Trophoblast cell (in vitro differentiated cells and primary cell): ENCODE measurements around the gene USP21.

Source experiments
- DNase-seq, 2 donors: peaks; one replicate each; pipeline ENCODE4 v3.0.0-alpha.2; 2016
- H2AFZ ChIP-seq: 2 replicates; pipeline ENCODE4 v1.6.1; 2013; ENCODE audit warnings: low read length, moderate library complexity, mild to moderate bottlenecking; ENCODE audit not compliant: insufficient read depth, poor library complexity
- H2AK5ac ChIP-seq: 2 replicates; pipeline ENCODE4 v1.6.1; 2013; ENCODE audit warnings: mild to moderate bottlenecking, low read length
- H2BK120ac ChIP-seq: 2 replicates; pipeline ENCODE4 v1.6.1; 2013; ENCODE audit warnings: low read length, mild to moderate bottlenecking, moderate library complexity; ENCODE audit not compliant: insufficient read depth, poor library complexity
- H2BK12ac ChIP-seq: 2 replicates; pipeline ENCODE4 v1.6.1; 2013; ENCODE audit warnings: mild to moderate bottlenecking, low read length, moderate library complexity
- H2BK5ac ChIP-seq: 2 replicates; pipeline ENCODE4 v1.6.1; 2013; ENCODE audit warnings: low read length, low read depth, moderate library complexity, mild to moderate bottlenecking; ENCODE audit not compliant: poor library complexity
- H3K14ac ChIP-seq: 2 replicates; pipeline ENCODE4 v1.6.1; 2013; ENCODE audit warnings: mild to moderate bottlenecking, low read length
- H3K18ac ChIP-seq: 2 replicates; pipeline ENCODE4 v1.6.1; 2013; ENCODE audit warnings: mild to moderate bottlenecking, low read length
- H3K23ac ChIP-seq: 2 replicates; pipeline ENCODE4 v1.6.1; 2013; ENCODE audit warnings: low read length
- H3K27ac ChIP-seq: 2 replicates; pipeline ENCODE4 v1.5.1; 2013; ENCODE audit warnings: low read depth, mild to moderate bottlenecking, inconsistent platforms, low read length, moderate library complexity
- H3K27me3 ChIP-seq: 2 replicates; pipeline ENCODE4 v1.6.1; 2013; ENCODE audit warnings: inconsistent platforms, mild to moderate bottlenecking, low read length, moderate library complexity; ENCODE audit not compliant: insufficient read depth
- H3K36me3 ChIP-seq, 2 experiments: 1 replicate in 1 of 2; 2 replicates in 1 of 2; pipeline ENCODE4 v1.6.1; 2013; ENCODE audit warnings: low read length in 2 of 2, mild to moderate bottlenecking in 2 of 2, moderate library complexity in 1 of 2; ENCODE audit not compliant: insufficient read depth in 2 of 2, control insufficient read depth in 1 of 2
- H3K4ac ChIP-seq: 2 replicates; pipeline ENCODE4 v1.6.1; 2013; ENCODE audit warnings: low read depth, mild to moderate bottlenecking, low read length, moderate library complexity
- H3K4me1 ChIP-seq, 2 experiments: 1 replicate in 1 of 2; 2 replicates in 1 of 2; pipeline ENCODE4 v1.6.1; 2013; ENCODE audit warnings: low read length in 2 of 2, mild to moderate bottlenecking in 2 of 2, moderate library complexity in 1 of 2; ENCODE audit not compliant: insufficient read depth in 2 of 2, control insufficient read depth in 1 of 2
- H3K4me2 ChIP-seq: 2 replicates; pipeline ENCODE4 v1.6.1; 2013; ENCODE audit warnings: inconsistent platforms, mild to moderate bottlenecking, low read length, moderate library complexity
- H3K4me3 ChIP-seq: 2 replicates; pipeline ENCODE4 v1.5.1; 2013; ENCODE audit warnings: mild to moderate bottlenecking, low read depth, low read length, inconsistent platforms
- H3K79me1 ChIP-seq: one replicate; pipeline ENCODE4 v1.6.1; 2013; ENCODE audit warnings: low read length
- H3K79me2 ChIP-seq: 2 replicates; pipeline ENCODE4 v1.6.1; 2013; ENCODE audit warnings: low read length, mild to moderate bottlenecking; ENCODE audit not compliant: control insufficient read depth, insufficient read depth, poor library complexity
- H3K9ac ChIP-seq: 2 replicates; pipeline ENCODE4 v1.6.1; 2013; ENCODE audit warnings: mild to moderate bottlenecking, low read length
- H3K9me3 ChIP-seq: 2 replicates; pipeline ENCODE4 v1.6.1; 2013; ENCODE audit warnings: low read depth, mild to moderate bottlenecking, control low read depth, inconsistent platforms, low read length; ENCODE audit not compliant: insufficient read depth
- H4K12ac ChIP-seq: 2 replicates; pipeline ENCODE4 v1.6.1; 2013; ENCODE audit warnings: low read depth, mild to moderate bottlenecking, low read length, moderate library complexity
- H4K8ac ChIP-seq: 2 replicates; pipeline ENCODE4 v1.6.1; 2013; ENCODE audit warnings: low read depth, mild to moderate bottlenecking, low read length, moderate library complexity
- H4K91ac ChIP-seq: one replicate; pipeline ENCODE4 v1.6.1; 2013; ENCODE audit warnings: low read depth, mild to moderate bottlenecking, low read length, moderate library complexity
- WGBS: extraction: QIAGEN DNeasy Blood & Tissue Kit; methylation state at CpG from one replicate; pipeline ENCODE4 v1.1.7; 2013; ENCODE audit warnings: missing lambda C conversion rate; ENCODE audit not compliant: insufficient read length, insufficient coverage; ENCODE audit errors: extremely low coverage; 5-methylcytosine and 5-hydroxymethylcytosine counted together

Gene USP21

DNA sequence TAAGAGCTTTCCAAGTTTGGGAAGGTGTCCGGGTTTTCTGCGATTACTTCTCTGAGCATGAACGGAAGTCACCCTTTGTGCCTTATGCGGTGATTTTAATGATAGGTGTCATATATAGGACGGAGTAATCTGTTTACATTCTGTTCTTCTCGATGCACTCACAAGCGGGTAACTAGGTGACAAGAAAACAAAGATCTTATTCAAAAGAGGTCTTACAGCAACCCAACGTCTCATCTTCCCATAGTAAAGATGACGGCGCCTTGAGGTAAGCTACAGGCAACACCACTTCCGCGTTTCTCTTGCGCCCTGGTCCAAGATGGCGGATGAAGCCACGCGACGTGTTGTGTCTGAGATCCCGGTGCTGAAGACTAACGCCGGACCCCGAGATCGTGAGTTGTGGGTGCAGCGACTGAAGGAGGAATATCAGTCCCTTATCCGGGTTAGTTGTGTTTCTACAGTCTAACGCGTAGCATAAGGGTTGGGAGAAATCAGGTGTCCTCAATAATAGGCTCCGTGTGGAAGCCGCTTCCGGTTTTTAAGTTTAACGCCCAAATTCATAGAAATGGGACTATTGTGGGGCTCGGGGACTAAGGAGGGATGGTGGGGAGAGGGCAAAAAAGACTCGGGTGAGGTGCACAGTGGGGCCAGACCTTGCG is 5.5 kb upstream of the USP21 start, which contains the start of gene UFC1:
UFC1 (plus strand) TSS at position 297 of the 656 bp plus-strand sequence; CDS start at position 317, 20 bp downstream.
- peaks cover 5% of the 10 kb centered on the region for H3K79me2 ChIP-seq
- WGBS, result no CpG with 5 or more reads among the region's 33 CpGs
- H3K79me1 ChIP-seq, result peaks cover 6% of the 10 kb centered on the region
- H3K4me1 ChIP-seq, result peaks cover 3 to 4% of the 10 kb centered on the region in 2 experiments
- peak within 1 kb of the TSS; percentile 99 for H4K8ac ChIP-seq
- no peak within 1 kb of the TSS for H3K23ac ChIP-seq
- H2BK120ac ChIP-seq, result peak within 1 kb of the TSS; percentile 96
- H3K4ac ChIP-seq, result peak within 1 kb of the TSS; percentile 77
- peak within 1 kb of the TSS; percentile 67 for H3K9ac ChIP-seq
- no peaks in the 10 kb centered on the region for H3K9me3 ChIP-seq
- peak within 1 kb of the TSS; percentile 98 for H2AFZ ChIP-seq
- no peaks in the 10 kb centered on the region for H3K27me3 ChIP-seq
- H2BK12ac ChIP-seq, result peak within 1 kb of the TSS; percentile 59
- peak within 1 kb of the TSS; percentile 65 for H3K4me2 ChIP-seq
- H3K36me3 ChIP-seq, result peaks cover 4 to 17% of the 10 kb centered on the region in 2 experiments
- H3K27ac ChIP-seq, result peak within 1 kb of the TSS; percentile 81
- peak within 1 kb of the TSS; percentile 97 for H3K18ac ChIP-seq
- H2AK5ac ChIP-seq, result peak within 1 kb of the TSS; percentile 79
- H3K14ac ChIP-seq, result peak within 1 kb of the TSS; percentile 94
- peak; percentile 91 to 94 for DNase-seq
- peak within 1 kb of the TSS; percentile 99 for H4K12ac ChIP-seq
- H3K4me3 ChIP-seq, result peak within 1 kb of the TSS; percentile 75
- peak within 1 kb of the TSS; percentile 97 for H4K91ac ChIP-seq
- H2BK5ac ChIP-seq, result peak within 1 kb of the TSS; percentile 95

DNA sequence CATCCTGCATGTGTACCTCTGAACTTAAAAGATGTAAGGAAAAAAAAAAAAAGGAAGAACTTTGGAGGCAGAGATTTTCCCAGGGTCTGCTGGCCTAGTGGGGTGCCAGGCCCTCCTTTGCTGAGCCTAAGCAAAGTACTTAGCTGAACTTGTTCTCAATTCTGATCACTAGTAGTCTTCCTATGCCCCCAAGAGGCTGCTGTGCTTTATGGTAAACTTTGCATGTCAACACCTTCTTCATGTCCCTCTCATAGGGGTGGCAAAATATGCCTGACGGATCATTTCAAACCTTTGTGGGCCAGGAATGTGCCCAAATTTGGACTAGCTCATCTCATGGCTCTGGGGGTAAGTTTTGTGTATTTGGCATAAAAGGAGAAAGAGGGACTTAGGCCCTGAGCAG is 1.4 kb upstream of the USP21 start:
- Histone ChIP-seq H3K27me3 (no peaks in the 10 kb centered on the region), H2AK5ac (no peak overlapping the region), H3K4ac (no peak overlapping the region), H3K27ac (no peak overlapping the region), H4K12ac (no peak overlapping the region), H3K9ac (no peak overlapping the region), H3K4me3 (no peak overlapping the region), H3K23ac (no peak overlapping the region), H3K4me2 (no peak overlapping the region), H3K4me1 (peaks cover 11 to 13% of the 10 kb centered on the region in 2 experiments), H3K79me1 (peaks cover 14% of the 10 kb centered on the region), H3K18ac (no peak overlapping the region), H4K8ac (no peak overlapping the region), H3K36me3 (peaks cover 20 to 43% of the 10 kb centered on the region in 2 experiments), H3K14ac (no peak overlapping the region), H2BK12ac (no peak overlapping the region), H4K91ac (no peak overlapping the region), H3K9me3 (peaks cover 2% of the 10 kb centered on the region), H2BK120ac (no peak overlapping the region), H2BK5ac (no peak overlapping the region), H3K79me2 (peaks cover 12% of the 10 kb centered on the region), H2AFZ (no peak overlapping the region)
- no CpG with 5 or more reads among the region's 1 CpG for WGBS
- no peak for DNase-seq

- Histone ChIP-seq H2BK12ac (no peak overlapping the region), H3K79me2 (peaks cover 12% of the 10 kb centered on the region), H3K27me3 (no peaks in the 10 kb centered on the region), H2BK120ac (no peak overlapping the region), H2AK5ac (no peak overlapping the region), H3K4me2 (peak overlapping the region; percentile 68), H3K9me3 (peaks cover 2% of the 10 kb centered on the region), H4K8ac (peak overlapping the region; percentile 91), H4K91ac (peak overlapping the region; percentile 33), H3K4me3 (no peak overlapping the region), H3K14ac (no peak overlapping the region), H3K27ac (peak overlapping the region; percentile 7), H3K9ac (no peak overlapping the region), H2BK5ac (no peak overlapping the region), H3K4me1 (peaks cover 11 to 13% of the 10 kb centered on the region in 2 experiments), H3K36me3 (peaks cover 22 to 47% of the 10 kb centered on the region in 2 experiments), H3K23ac (no peak overlapping the region), H4K12ac (peak overlapping the region; percentile 68), H2AFZ (no peak overlapping the region), H3K4ac (no peak overlapping the region), H3K18ac (no peak overlapping the region), H3K79me1 (peaks cover 14% of the 10 kb centered on the region)
- DNase-seq, result no peak
- WGBS, result no CpG with 5 or more reads among the region's 9 CpGs
These were observed 837 bp upstream of the USP21 start for GRCh38 chr1:161158316-161159010.

- peak overlapping the region; percentile 82 for H2AFZ ChIP-seq
- no peak for DNase-seq
- H3K14ac ChIP-seq, result peak overlapping the region; percentile 72
- H3K9me3 ChIP-seq, result peaks cover 2% of the 10 kb centered on the region
- H4K8ac ChIP-seq, result peak overlapping the region; percentile 99
- no CpG with 5 or more reads among the region's 11 CpGs for WGBS
- H2AK5ac ChIP-seq, result peak overlapping the region; percentile 83
- peaks cover 7% of the 10 kb centered on the region for H3K79me1 ChIP-seq
- no peak overlapping the region for H3K23ac ChIP-seq
- peak overlapping the region; percentile 61 for H2BK5ac ChIP-seq
- H4K91ac ChIP-seq, result peak overlapping the region; percentile 90
- H4K12ac ChIP-seq, result peak overlapping the region; percentile 73
- H2BK12ac ChIP-seq, result no peak overlapping the region
- H2BK120ac ChIP-seq, result peak overlapping the region; percentile 52
- peak overlapping the region; percentile 54 for H3K27ac ChIP-seq
- H3K27me3 ChIP-seq, result no peaks in the 10 kb centered on the region
- peak overlapping the region; percentile 70 for H3K9ac ChIP-seq
- peaks cover 8% of the 10 kb centered on the region for H3K79me2 ChIP-seq
- peak overlapping the region; percentile 84 for H3K4me3 ChIP-seq
- peaks cover 9 to 11% of the 10 kb centered on the region in 2 experiments for H3K4me1 ChIP-seq
- peak overlapping the region; percentile 87 for H3K4ac ChIP-seq
- peaks cover 26 to 53% of the 10 kb centered on the region in 2 experiments for H3K36me3 ChIP-seq
- peak overlapping the region; percentile 95 for H3K18ac ChIP-seq
- peak overlapping the region; percentile 63 for H3K4me2 ChIP-seq
These were observed 578 bp downstream of the USP21 start for GRCh38 chr1:161159913-161160243.
